Medulla oblongata (tissue), 1 donor: ENCODE measurements around the gene PPP4R2.
A peak's percentile ranks its signal among the peaks of the same experiment; 100 is the strongest.

ENCODE experiments used
- DNase-seq: peaks from one replicate; pipeline ENCODE4 v3.0.0-alpha.2; 2015; ENCODE audit errors: extremely low spot score

The PPP4R2 gene

GRCh38 chr3:72996473-72997333 lies at the start of gene PPP4R2:
PPP4R2 (plus strand) TSS chr3:72996811; CDS start chr3:72997038, 227 bp downstream.
- peak; percentile 91 for DNase-seq

DNA sequence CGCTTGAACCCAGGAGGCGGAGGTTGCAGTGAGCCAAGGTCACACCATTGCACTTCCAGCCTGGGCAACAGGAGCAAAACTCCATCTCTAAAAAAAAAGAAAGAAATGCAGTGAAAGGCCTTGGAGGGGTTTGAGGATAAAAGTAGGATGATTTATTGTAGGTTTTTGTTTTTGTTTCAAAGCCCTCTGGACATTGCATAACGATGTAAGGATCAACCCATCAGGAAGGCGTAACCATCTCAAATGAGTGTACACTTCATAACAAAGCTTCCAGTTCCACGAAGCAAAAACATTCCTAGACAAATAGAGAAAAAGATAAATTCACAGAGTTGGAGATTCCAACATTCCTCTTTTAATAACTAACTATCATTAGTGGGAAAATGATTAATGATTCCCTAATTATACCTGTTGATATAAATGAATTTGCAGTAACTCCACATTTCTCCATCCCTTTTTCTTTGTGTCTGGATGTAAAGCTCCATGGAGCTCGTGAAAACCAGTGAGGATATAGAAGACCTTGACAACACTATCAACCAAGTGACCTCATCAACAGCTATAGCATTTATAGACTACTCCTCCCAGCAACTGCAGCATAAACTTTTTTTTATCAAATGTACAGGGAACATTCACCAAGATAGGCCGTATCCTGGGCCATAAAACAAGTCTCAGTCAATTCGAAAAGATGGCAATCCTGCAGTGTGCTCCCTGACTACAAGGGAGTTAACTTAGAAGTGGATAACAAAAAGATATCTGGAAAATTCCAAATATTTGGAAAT lies 48.7 kb upstream of the PPP4R2 start:
- DNase-seq: no peak

DNA sequence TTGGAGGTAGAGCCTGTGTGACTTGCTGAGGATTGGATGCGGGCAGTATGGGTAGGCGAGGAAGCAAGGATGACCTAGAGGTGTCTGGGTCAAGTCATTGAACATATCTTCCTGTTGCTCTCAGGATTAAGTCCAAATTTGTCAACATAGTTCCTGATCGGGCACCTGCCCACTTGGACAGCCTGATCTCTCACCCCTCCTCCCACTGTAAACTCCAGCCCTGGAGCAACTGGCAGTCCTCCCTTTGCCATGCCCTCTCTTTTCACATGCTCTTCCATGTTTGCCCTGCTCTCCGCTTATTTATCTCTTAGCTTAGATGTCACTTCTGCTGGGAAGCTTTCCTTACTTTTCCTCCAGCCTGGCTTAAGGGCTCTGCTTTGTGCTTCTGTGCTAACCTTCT lies 47.6 kb upstream of the PPP4R2 start:
- DNase-seq: no peak

GRCh38 chr3:72950372-72950771 lies 46.2 kb upstream of the PPP4R2 start:
- DNase-seq: no peak

DNA sequence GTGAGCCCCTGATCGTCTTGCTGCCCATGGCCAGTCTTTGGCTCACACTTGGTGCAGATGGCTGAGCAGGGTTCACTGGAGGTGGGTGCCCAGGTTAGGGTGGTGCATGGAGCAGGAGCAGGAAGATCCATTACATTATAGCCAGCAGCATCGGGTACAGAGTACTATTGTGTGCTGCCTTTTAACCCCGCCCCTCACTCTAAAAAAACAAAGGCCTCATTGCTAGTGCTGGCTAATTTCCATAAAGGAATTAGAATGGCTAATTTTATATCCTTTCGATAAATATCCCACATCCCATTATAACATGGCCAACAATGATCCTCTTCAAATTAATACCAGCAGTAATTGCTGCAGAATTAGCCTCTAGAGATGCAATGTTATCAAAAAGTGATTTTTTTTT lies 45.8 kb upstream of the PPP4R2 start:
- peak; percentile 70 for DNase-seq

DNA sequence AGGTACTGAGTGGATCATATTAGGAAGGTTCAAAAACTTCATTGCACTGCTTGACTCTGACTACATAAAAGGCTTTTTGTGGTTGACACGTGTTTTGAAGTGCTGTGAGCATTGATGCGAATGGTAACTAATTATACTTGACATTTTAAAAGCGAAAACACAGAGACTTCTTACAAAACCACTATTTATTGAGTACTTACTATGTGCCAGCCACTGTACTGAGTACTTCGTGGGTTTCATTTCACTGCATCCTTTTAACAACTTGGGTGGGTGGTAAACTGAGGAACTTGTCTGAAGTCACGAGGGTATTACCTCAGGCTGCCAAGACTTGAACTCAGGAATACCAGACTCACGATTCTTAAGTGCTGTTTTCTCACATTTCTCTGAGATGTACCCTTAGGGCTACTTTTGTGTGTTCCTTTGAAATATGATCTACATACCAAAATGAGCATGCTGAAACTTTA lies 45.3 kb upstream of the PPP4R2 start:
- peak; percentile 54 for DNase-seq

- DNase-seq: no peak
These were observed 43.2 kb upstream of the PPP4R2 start for GRCh38 chr3:72953325-72953956.

GRCh38 chr3:72957297-72957696 lies 39.3 kb upstream of the PPP4R2 start:
- DNase-seq: peak; percentile 87

DNA sequence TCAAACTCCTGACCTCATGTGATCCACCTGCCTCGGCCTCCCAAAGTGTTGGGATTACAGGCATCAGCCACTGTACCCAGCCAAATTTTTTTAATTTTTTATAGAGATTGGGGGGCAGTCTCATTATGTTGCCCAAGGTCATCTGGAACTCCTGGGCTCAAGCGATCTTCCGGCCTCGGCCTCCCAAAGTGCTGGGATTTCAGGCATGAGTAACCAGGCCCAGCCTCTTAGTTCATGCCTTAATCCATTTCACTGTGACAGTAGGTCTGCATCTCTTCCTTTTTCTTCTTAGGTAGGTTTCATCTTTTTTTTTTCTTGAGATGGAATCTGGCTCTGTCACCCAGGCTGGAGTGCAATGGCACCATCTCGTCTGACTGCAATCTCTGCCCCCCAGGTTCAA lies 37.3 kb upstream of the PPP4R2 start:
- DNase-seq: no peak

- DNase-seq: peak; percentile 67
These were observed 35.6 kb upstream of the PPP4R2 start for GRCh38 chr3:72960812-72961518.

DNA sequence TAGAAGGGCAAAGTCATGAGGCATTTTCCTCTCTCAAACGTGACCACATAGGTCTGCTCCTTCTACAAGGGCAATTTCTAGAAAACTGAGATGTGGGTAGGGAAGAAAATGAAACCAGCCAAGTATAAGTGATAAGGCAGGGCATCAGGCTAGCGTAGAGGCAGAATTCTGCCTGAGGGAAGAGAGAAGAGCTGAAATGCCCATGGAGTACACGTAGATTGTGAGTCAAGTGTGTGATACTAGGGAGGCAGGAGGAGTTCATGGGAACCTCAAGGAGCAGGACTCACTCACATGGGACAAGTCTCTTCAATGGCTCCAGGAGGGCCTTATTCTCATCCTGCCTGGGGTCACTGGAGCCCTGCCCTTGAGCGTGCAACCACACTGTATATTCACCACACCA lies 34.9 kb upstream of the PPP4R2 start:
- DNase-seq: no peak

DNA sequence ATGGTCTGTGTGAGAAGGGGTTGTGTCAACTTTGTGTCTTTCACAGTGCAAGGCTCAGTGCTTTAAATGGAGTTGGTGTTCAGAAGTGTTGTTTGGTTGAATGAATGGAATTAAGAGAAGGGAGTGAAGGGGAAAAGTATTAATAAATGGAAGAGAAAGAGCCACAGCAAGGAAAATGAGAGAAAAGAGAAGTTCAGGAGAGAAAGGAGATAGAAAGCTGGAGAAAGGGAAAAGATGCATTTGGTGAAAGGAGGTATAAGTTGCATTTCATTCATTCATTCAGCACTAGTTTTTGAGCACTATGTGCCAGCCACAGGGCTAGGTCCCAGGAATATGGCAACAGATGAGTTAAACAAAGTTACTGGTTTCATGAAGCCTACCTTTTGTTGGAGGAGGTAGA lies 34.3 kb upstream of the PPP4R2 start:
- no peak for DNase-seq

- DNase-seq: no peak
These were observed 32.0 kb upstream of the PPP4R2 start for GRCh38 chr3:72964633-72965032.

DNA sequence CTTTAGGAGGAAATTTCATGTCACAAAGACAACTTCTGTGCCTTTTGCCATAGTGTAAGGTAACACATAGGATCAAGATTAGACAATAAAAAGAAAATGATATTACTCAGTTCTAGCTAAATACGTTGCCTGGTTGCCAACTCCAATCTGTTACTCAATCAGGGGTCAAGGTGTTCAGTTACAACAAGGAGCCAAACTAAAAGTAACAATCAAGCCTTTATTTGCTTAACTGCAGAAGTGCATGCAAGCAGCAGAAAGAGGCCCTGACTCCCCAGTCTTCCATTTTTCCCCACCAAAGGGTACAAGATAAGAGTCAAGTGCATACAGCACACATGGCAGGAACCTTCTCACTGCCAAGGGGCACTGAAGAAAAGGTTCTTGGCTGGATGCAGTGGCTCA lies 28.3 kb upstream of the PPP4R2 start:
- DNase-seq: no peak

DNA sequence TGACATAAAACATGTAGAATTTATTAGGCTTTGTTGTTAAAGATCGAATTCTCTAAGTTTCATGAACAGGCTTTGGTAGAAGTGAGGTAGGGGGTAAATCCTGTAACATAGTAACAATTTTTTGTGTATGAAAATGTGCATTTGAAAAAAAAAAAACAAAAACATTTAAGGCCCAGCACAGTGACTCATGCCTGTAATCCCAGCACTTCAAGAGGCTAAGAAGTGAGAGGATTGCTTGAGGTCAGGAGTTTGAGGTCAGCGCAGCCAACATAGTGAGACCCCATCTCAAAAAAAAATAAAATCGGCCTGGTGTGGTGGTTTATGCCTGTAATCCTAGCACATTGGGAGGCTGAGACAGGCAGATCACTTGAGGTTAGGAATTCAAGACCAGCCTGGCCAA lies 26.8 kb upstream of the PPP4R2 start:
- no peak for DNase-seq

- DNase-seq: no peak
These were observed 25.7 kb upstream of the PPP4R2 start for GRCh38 chr3:72970942-72971341.

- no peak for DNase-seq
These were observed 23.9 kb upstream of the PPP4R2 start for GRCh38 chr3:72972706-72973030.

GRCh38 chr3:72973031-72973723 lies 23.4 kb upstream of the PPP4R2 start:
- no peak for DNase-seq

DNA sequence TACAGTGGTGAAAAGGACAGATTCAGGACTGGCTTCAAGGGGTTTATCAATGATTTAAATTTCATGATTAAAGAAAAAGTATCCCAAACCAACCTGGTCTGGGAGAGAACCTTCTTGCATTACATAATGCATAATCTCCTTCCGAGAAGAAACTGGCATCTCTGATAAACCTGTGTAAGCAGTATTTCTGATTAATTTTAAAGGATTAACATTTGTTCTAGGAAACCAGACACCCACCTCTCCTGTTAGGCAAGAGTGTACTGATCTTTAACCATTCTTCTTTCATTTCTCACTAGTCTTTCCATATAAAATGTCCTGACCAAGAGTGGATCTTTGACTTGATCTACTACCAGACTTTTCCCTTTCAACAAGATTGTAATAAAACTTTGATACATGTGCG lies 22.8 kb upstream of the PPP4R2 start:
- no peak for DNase-seq

GRCh38 chr3:72974956-72975355 lies 21.7 kb upstream of the PPP4R2 start:
- no peak for DNase-seq

- DNase-seq: no peak
These were observed 20.3 kb upstream of the PPP4R2 start for GRCh38 chr3:72976281-72976741.
